ENCODE data around the gene TMPRSS2.

The TMPRSS2 gene

DNA sequence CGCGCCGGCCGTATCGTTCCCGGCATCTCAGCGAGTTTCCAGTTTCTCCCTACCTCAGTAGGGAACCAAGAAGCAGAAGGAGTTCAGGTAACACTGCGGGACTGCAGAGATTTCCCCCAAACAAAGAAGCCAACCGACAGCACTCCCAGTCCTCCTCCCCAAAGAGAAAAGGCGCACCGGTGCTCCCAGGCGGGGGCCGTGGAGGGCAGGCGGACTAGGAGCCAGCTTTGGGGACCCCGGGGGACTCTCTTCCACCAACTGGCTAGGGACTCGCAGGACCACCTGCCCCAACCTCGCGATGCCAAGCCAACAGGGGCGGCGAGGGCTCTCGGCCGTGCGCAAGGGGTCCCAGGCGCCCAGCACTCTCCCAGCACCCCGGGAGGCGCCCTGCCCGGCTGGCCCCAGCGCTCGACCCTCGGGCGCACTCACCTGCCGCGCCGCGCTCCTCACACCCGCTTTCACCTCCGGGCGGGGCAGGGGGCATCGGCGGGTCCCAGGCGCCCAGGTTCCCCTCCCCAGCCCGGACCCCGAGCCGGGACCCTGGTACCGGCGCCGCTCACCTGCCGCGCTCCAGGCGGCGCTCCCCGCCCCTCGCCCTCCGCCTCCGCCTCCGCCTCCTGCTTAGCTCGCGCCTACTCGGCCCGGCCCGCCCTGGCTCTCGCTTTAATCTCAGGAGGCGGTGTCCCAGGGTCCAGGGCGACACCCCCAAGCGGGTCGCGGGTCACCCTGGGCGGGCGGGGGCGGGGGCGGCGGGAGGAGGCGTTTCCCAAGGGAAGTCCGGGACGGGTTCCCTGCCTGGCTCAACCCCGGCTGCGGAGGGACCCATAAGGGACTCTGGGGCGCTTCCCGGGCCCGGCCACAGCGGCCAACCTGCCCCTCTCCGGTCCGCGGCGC is at the start of gene TMPRSS2:
TMPRSS2 (minus strand) TSS at position 638 of the 894 bp plus-strand sequence. CDS start 10,025 bp downstream, outside the sequence.
- H3K27me3 Mint-ChIP-seq, result peaks cover 25% of the 10 kb centered on the region
- H3K4me1 Mint-ChIP-seq (ENCODE audit: low read depth), result no peaks in the 10 kb centered on the region
- H3K36me3 Mint-ChIP-seq, result no peaks in the 10 kb centered on the region
- no peaks in the 10 kb centered on the region for H3K9me3 Mint-ChIP-seq (ENCODE audit: low read depth)
- no peak within 1 kb of the TSS for H3K4me3 Mint-ChIP-seq
- H3K27ac Mint-ChIP-seq, result no peak within 1 kb of the TSS

DNA sequence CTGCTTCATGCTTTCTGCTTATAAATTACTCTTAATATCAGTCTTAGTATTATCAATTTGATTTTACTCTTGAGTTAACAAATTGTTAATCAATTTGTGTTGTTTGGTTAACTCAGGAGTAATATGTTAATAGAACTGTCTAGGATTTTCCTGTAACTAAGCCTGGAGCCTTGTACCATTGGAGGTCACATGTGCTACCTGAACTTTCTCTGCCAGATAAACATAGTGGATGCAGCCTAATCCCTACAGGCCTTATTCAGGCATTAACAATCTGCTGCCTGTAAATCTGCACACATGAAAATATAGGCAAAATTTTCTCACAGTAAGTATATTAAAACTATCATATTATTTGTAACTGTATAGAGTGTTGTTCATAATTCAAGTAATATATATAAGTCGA is 47.1 kb upstream of the TMPRSS2 start:
- Mint-ChIP-seq H3K4me1 (ENCODE audit: low read depth) (no peaks in the 10 kb centered on the region), H3K9me3 (ENCODE audit: low read depth) (no peaks in the 10 kb centered on the region), H3K27ac (no peak overlapping the region), H3K36me3 (no peaks in the 10 kb centered on the region), H3K4me3 (no peak overlapping the region), H3K27me3 (peaks cover 7% of the 10 kb centered on the region)

DNA sequence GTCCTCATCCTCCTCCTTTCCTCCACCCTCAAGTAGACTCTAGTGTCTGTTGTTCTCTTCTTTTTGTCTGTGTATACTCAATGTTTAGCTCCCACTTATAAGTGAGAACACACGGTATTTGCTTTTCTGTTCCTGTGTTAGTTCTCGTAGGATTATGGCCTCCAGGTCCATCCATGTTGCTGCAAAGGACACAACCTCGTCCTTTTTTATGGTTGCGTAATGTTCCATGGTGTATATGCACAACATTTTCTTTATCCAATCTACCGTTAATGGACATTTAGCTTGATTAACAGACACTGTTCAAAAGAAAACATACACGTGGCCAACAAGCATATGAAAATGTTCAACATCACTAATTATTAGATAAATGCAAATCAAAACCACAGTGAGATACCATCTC is 44.3 kb upstream of the TMPRSS2 start:
- H3K27ac Mint-ChIP-seq, result no peak overlapping the region
- no peak overlapping the region for H3K4me3 Mint-ChIP-seq
- no peaks in the 10 kb centered on the region for H3K9me3 Mint-ChIP-seq (ENCODE audit: low read depth)
- H3K4me1 Mint-ChIP-seq (ENCODE audit: low read depth), result no peaks in the 10 kb centered on the region
- H3K27me3 Mint-ChIP-seq, result peaks cover 7% of the 10 kb centered on the region
- H3K36me3 Mint-ChIP-seq, result no peaks in the 10 kb centered on the region

GRCh38 chr21:41548781-41549180 is 40.8 kb upstream of the TMPRSS2 start:
- H3K9me3 Mint-ChIP-seq (ENCODE audit: low read depth), result no peaks in the 10 kb centered on the region
- H3K36me3 Mint-ChIP-seq, result no peaks in the 10 kb centered on the region
- H3K27ac Mint-ChIP-seq, result no peak overlapping the region
- no peak overlapping the region for H3K4me3 Mint-ChIP-seq
- H3K4me1 Mint-ChIP-seq (ENCODE audit: low read depth), result no peaks in the 10 kb centered on the region
- peaks cover 5% of the 10 kb centered on the region for H3K27me3 Mint-ChIP-seq

DNA sequence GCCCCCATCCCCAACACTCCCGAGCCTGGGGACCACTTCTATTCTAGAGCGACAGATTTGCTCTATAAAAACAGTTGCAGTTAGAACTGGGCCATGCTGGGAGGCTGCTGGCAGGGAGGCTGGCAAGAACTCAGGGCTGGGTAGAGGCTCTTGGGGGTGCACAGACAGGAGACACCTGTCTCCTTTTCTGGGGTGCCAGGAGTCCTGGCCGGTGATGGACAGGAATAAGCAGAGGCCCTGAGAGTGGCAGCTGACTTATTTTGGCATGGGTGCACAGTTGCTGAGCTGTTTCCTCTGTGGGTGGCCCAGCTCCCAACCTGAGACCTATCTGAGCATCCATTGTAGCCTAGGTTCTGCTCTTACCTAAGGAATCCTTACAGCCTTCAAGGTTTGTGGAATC is 39.2 kb upstream of the TMPRSS2 start:
- Mint-ChIP-seq H3K9me3 (ENCODE audit: low read depth) (no peaks in the 10 kb centered on the region), H3K36me3 (no peaks in the 10 kb centered on the region), H3K4me3 (no peak overlapping the region), H3K27me3 (peaks cover 9% of the 10 kb centered on the region), H3K27ac (no peak overlapping the region), H3K4me1 (ENCODE audit: low read depth) (no peaks in the 10 kb centered on the region)

DNA sequence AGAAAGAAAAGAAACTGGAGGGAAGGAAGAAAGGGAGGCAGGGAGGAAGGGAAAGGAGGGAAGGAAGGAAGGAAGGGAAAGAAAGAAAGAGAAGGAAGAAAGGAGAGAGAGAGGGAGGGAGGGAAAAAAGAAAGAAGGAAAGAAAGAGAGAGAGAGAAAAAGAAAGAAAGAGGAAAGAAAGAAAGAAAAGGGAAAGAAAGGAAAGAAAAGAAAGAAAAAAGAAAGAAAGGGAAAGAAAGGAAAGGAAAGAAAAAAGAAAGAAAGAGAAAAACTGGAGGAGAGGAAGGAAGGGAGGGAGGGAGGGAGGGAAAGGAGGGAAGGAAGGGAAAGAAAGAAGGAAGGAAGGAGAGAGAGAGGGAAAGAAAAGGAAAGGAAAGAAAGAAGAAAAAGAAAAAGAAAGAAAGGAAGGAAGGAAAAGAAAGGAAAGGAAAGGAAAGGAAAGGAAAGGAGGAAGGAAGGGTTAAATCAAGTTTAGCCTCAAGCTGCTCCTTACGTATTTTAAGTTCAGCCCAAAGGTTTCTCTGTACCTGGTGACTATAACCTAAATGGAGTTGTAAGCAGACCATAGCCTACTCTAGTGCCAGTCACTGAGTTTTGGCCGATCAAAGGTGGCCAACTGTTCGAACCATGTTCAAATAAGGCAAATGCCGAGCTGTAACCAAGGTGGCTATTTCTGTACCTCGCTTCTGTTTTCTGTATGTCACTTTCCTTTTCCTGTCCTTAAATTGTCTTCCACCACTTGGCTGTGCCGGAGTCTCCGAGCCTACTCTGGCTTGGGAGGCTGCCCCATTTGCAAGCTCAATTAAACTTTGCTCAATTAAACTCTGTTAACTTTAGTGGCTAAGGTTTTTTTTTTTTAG is 37.8 kb upstream of the TMPRSS2 start:
- Mint-ChIP-seq H3K9me3 (ENCODE audit: low read depth) (no peaks in the 10 kb centered on the region), H3K4me1 (ENCODE audit: low read depth) (no peaks in the 10 kb centered on the region), H3K27me3 (peaks cover 15% of the 10 kb centered on the region), H3K27ac (no peak overlapping the region), H3K4me3 (no peak overlapping the region), H3K36me3 (no peaks in the 10 kb centered on the region)

GRCh38 chr21:41542727-41543126 is 34.8 kb upstream of the TMPRSS2 start:
- Mint-ChIP-seq H3K4me1 (ENCODE audit: low read depth) (no peaks in the 10 kb centered on the region), H3K27me3 (peaks cover 18% of the 10 kb centered on the region), H3K27ac (no peak overlapping the region), H3K4me3 (no peak overlapping the region), H3K36me3 (no peaks in the 10 kb centered on the region), H3K9me3 (ENCODE audit: low read depth) (no peaks in the 10 kb centered on the region)

GRCh38 chr21:41537356-41537755 is 29.4 kb upstream of the TMPRSS2 start:
- no peak overlapping the region for H3K4me3 Mint-ChIP-seq
- no peak overlapping the region for H3K27ac Mint-ChIP-seq
- no peaks in the 10 kb centered on the region for H3K36me3 Mint-ChIP-seq
- H3K4me1 Mint-ChIP-seq (ENCODE audit: low read depth), result no peaks in the 10 kb centered on the region
- H3K27me3 Mint-ChIP-seq, result peaks cover 15% of the 10 kb centered on the region
- H3K9me3 Mint-ChIP-seq (ENCODE audit: low read depth), result no peaks in the 10 kb centered on the region

GRCh38 chr21:41536827-41537103 is 28.8 kb upstream of the TMPRSS2 start:
- Mint-ChIP-seq H3K27ac (no peak overlapping the region), H3K9me3 (ENCODE audit: low read depth) (no peaks in the 10 kb centered on the region), H3K4me1 (ENCODE audit: low read depth) (no peaks in the 10 kb centered on the region), H3K4me3 (no peak overlapping the region), H3K36me3 (no peaks in the 10 kb centered on the region), H3K27me3 (peaks cover 12% of the 10 kb centered on the region)

- Mint-ChIP-seq H3K36me3 (no peaks in the 10 kb centered on the region), H3K27me3 (peaks cover 9% of the 10 kb centered on the region), H3K4me1 (ENCODE audit: low read depth) (no peaks in the 10 kb centered on the region), H3K4me3 (no peak overlapping the region), H3K27ac (no peak overlapping the region), H3K9me3 (ENCODE audit: low read depth) (no peaks in the 10 kb centered on the region)
Measured at GRCh38 chr21:41536076-41536826, 28.3 kb upstream of the TMPRSS2 start.

GRCh38 chr21:41530366-41530765 is 22.4 kb upstream of the TMPRSS2 start:
- Mint-ChIP-seq H3K4me3 (no peak overlapping the region), H3K9me3 (ENCODE audit: low read depth) (no peaks in the 10 kb centered on the region), H3K36me3 (no peaks in the 10 kb centered on the region), H3K4me1 (ENCODE audit: low read depth) (no peaks in the 10 kb centered on the region), H3K27ac (no peak overlapping the region), H3K27me3 (peaks cover 5% of the 10 kb centered on the region)

DNA sequence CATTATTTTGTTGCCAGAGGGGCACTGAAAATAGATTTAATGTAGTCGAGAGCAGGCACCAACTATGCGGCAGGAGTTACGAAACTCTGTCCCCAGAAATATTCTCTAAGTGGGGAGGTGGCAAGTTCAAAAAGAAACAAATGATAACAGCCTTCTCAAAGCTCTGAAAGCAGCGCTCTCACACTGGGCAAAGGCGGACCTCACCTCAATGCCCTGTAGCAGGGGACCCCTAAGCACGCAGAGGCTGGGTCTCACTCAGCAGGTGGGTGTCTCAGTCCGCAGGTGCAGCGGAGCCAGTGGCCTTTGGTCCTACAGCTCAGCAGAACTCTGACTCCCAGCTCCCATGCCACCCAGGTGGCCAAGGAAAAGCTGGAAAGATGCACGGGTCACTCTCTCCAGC is 21.8 kb upstream of the TMPRSS2 start:
- Mint-ChIP-seq H3K27ac (no peak overlapping the region), H3K27me3 (peaks cover 4% of the 10 kb centered on the region), H3K36me3 (no peaks in the 10 kb centered on the region), H3K4me1 (ENCODE audit: low read depth) (no peaks in the 10 kb centered on the region), H3K9me3 (ENCODE audit: low read depth) (no peaks in the 10 kb centered on the region), H3K4me3 (no peak overlapping the region)

- Mint-ChIP-seq H3K27ac (no peak overlapping the region), H3K36me3 (no peaks in the 10 kb centered on the region), H3K27me3 (peaks cover 3% of the 10 kb centered on the region), H3K4me3 (no peak overlapping the region), H3K4me1 (ENCODE audit: low read depth) (peaks cover 2% of the 10 kb centered on the region), H3K9me3 (ENCODE audit: low read depth) (no peaks in the 10 kb centered on the region)
Measured at GRCh38 chr21:41526478-41527087, 18.6 kb upstream of the TMPRSS2 start.

DNA sequence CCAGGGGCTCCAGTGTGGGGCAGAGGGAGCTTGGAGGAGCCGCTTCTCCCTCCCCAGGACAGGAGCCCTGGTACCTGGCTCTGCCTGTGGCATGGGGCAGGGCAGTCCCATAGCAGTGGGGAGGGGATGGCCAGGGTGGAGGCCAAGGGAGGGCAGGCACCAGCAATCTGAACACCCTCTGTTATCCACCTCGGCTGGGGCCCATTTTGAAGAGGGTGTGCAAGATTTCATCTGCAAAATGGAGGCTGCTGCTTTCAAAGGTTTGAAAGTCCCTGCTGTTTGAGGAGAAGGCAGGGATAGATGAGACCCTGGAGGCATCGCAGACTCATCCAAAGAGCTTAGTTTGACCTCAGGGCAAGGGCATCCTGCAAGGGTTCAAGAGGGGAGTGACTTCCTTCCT is 15.2 kb upstream of the TMPRSS2 start:
- Mint-ChIP-seq H3K36me3 (no peaks in the 10 kb centered on the region), H3K27ac (no peak overlapping the region), H3K27me3 (peaks cover 3% of the 10 kb centered on the region)

More for the DNA sequence above, 15.2 kb upstream of the TMPRSS2 start:
- peaks cover 9% of the 10 kb centered on the region for H3K4me1 Mint-ChIP-seq (ENCODE audit: low read depth)
- H3K4me3 Mint-ChIP-seq, result no peak overlapping the region
- no peaks in the 10 kb centered on the region for H3K9me3 Mint-ChIP-seq (ENCODE audit: low read depth)
